HG02973 (cell line): ENCODE results near the gene JCAD.
"Not testable (repeated sequence)": the region's sequence is repeated elsewhere in the genome, so short reads cannot be mapped to it uniquely, and the experiment has no call there.

Experiments
- ATAC-seq: cut with Tn5 transposase; IDR thresholded peaks from one replicate; pipeline ENCODE4 v1.9.1; 2021; ENCODE audit warnings: moderate library complexity; ENCODE audit not compliant: unreplicated experiment

Gene JCAD

DNA sequence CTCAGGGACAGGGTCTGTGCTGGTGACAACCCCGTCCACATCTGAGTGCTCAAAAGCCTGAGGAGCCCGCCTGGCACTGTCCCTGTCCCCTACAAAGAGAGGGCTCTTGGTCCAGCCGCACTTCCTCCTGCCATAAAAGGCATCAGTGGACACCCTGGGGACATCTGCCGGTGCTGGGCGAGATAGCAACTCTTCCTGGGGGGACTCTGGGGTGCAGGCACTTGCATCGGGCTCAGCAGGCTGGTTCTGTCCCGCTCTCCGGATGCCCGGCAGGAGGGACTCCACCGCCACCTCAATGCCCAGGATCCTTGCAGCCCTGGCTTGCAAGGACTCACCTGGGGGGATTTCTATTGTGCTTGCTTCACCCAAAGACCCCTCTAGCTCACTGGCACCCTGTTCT is 32.8 kb downstream of the JCAD start:
- no peak for ATAC-seq

DNA sequence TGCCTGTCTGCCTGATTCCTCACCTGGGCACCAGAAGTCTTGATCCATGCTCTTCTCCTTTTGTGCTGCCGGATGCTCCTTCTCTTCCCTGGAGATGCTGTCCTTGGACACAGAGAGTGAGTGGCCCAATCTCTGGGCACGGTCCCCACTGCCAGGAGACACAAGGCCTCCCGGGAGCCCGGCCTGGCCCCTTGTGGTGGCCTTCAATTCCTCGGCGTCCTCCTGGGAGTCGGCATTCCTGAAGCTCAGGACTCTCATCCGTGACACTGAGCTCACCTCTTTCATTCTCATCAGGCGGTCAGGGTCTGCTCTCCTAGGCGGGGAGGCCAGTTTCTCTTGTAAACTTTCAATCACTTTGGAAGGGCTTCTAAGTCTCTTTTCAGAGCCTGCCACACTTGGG is 33.3 kb downstream of the JCAD start:
- no peak for ATAC-seq

DNA sequence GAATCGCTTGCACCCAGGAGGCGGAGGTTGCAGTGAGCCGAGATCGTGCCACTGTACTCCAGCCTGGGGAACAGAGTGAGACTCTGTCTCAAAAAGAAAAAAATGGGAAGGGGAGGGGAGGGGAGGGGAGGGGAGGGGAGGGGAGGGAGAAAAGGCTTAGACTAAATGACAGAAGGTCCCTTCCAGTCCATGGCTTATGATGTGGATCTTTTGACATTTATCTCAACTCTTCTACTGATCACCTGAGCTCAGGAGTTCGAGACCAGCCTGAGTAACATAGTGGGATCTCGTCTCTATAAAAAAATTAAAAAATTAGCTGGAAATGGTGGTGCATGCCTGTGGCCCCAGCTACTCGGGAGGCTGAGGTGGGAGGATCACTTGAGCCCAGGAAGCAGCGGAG is 34.0 kb downstream of the JCAD start:
- ATAC-seq, result not testable (repeated sequence)

DNA sequence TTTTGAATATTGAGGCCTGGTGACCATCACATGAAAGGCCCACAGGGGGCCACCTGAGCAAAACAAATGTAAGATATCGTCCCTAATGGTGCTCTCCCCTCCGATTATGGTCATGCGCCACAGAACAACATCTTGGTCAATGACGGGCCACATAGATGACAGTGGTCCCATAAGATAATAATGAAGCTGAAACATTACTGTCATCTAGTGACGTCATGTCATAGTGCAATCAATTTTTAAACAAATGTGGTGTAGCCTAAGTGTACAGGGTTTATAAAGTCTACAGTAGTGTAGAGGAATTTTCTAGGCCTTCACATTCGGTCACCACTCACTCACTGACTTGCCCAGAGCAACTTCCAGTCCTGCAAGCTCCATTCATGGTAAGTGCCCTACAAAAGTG is 36.8 kb downstream of the JCAD start:
- ATAC-seq, result no peak

DNA sequence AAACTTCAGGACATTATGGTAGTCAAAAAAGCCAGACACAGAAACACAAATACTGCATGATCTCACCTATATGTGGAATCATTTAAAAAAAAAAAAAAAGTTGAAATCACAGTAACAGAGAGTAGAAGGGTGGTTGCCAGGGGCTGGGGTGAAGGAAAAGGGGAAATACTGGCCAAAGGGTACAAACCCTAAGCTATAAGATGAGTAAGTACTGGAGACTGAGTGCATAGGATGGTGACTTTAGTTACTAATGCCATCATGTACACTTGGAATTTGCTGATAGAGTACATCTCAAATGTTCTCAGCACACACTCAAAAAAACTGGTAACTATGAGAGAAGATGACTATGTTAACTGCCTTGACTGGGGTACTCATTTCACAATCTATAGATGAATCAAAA is 39.9 kb downstream of the JCAD start:
- ATAC-seq, result no peak

DNA sequence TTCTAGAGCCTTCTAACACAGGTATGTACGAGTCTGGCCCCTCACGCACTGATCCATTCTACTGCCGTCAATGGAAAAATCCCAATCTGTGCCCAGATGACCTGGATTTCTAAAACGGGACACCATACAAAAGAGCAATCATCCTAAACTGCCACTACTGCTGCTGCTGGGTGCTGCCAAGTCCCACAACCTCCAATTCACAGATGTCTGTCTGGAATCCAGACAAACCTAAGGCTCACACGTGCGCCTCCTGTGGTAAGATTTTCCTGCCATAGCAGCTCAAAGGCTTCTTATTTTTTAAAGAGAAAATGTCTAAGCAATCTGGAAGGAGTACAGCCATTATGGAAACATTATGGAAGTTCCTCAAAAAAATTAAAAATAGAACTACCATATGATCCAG is 40.9 kb downstream of the JCAD start:
- ATAC-seq, result no peak

DNA sequence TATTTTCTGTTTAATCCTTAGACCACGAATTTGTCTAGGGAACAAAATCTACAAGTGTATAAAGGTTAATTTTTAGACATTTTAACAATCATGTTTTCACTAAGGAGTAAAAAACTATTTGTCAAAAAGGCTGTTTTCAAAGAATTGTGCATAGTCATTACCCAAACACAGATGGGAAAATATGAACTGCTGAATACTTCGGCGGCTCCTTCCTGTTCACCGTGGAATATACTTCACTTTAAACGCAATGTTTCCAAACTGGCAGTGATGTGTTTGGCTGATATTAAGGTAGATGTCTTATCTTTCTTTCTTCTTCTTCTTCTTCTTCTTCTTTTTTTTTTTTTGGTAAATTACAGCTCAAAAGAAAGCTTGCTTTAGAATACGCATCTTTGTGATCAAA is 41.4 kb downstream of the JCAD start:
- ATAC-seq, result no peak

DNA sequence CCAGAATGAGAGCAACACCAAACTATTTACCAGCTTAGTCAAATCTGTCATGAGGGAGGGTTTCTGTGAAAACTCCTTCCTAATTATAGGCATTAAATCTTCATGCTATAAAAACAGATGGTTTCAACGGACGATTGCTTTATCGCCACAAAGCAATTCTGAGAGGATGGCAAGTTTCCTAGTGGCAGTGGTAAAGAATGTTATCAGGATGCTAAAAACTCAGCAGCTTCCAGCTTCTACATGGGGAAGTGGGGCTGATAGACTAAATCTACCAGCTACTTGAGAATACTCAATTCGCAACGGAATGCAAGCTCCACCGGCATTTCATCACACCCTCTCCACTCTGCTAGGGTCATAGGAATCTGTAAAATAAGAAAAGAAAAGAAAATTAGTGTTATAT is 41.8 kb downstream of the JCAD start:
- ATAC-seq, result no peak

DNA sequence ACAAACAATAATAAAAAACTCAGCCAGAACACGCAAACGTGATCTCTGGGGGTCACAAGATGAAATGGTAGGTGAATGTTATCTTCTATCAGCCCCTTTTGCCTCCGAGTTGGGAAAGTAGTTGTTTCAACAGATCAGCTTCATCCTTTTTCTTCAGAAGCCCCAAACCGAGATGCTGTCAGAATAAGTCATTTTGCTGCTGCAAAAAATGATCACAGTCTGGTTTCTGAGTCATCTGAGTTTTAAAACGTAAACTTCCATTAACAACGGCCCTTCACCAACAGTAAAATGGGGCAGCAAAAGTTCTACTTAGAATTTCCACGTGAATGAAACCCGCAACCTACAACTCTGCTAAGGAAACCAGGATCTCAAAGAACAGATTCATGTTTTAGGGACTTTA is 44.9 kb downstream of the JCAD start:
- no peak for ATAC-seq

DNA sequence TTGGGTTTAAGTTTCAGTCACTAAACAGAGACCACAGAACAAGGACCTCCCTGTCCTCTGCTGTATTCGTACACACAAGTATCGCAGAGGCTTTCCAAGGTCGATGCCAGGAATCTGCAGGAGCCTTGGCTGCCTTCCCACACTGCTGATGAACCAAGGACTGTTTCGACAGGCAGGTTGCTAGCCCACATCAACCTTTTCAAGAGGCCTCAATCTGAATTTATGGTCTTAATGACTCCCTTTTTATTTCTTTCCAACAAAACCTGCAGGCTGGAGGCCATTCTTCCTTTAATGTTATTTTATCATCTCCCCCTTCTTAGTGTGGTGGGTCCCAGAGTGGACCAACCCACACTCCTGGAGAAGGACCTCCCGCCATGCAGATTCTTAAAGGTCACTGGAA is 45.6 kb downstream of the JCAD start:
- ATAC-seq, result no peak

DNA sequence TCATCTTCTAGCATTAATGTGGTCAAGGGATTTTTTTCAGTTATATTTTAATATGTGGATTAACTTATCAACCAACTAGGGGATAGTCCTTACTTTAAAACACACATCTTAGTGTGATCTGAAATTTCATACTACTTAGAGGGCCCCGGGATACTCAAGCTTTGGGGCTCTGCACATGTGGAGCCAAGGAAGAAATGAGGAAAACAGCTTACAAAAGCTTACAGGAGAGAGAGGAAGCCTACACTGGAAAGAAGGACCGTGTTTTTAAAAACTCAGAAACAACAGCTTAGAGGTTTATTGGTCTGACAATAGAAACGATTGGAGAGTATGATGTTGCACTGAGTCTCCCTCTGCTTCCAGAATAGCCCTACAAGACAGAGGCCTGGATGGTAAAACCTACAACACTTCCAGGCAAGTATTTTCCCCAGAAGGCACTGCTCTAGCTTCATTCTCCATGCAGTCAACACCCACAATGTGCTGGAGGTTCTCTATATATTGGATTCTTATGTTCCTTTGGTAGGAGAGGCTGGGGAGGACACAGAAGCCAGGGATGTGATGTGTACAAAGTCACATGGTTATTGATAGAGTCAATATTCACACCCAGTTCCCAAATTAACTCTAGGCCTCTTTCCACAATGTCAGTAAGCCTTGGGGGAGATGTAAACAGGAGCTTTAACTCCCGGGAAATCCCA is 47.3 kb downstream of the JCAD start:
- ATAC-seq, result no peak

DNA sequence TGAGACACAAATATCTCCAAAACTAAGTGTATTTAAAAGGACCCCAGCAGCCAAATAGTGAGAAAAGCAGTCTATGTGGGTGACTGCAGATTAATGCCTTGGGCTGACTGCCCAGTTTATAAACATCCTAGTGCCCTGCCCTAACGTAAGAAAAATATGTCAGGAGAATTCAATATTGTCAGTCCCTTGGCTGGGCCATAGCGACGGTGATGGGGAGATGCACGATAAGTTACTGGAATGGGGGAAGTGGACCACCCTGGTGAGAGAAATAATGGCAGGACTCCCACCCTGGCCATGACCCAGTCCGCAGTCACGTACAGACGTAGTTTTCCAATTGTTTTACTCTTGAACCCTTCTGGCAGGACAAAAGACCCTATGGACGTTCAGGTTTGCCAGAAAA is 48.0 kb downstream of the JCAD start:
- ATAC-seq, result no peak

DNA sequence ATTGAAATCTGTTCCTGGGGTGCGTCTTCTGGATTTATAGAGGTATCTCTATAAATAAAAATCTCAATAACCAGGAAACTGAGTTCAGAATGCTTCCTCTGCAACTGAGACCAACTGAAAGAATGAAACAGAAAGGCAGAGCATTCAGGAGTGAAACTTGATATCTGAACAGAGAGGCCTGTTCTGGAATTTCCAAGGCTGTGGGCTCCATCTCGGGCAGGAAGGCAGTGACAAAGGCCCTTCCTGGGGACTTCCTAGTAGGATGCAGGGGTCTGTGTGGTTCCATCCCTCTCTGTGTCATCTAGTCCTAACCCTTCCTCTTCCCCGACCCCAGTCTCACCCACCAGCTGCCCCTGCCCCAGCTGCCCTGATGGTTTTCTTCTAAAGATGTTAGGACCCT is 52.0 kb downstream of the JCAD start:
- ATAC-seq, result no peak

DNA sequence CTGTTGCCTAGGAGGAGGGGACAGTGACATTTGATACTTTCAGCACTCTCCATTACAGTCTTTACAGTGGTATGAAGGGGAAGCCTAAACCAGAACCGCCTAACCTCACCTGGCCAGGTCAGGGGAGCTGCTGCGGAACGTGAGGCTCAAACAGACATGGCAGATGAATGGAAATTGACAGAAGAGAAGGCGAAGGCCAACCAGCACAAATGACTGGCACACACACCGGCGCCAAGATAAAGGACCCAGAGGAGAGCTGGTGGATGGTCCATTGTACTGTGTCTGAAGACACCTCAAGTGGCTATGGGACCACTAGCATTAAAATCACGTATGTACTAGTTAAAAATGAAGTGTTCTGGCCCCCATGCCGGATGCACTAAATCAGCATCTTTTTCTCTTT is 53.0 kb downstream of the JCAD start:
- ATAC-seq, result no peak

DNA sequence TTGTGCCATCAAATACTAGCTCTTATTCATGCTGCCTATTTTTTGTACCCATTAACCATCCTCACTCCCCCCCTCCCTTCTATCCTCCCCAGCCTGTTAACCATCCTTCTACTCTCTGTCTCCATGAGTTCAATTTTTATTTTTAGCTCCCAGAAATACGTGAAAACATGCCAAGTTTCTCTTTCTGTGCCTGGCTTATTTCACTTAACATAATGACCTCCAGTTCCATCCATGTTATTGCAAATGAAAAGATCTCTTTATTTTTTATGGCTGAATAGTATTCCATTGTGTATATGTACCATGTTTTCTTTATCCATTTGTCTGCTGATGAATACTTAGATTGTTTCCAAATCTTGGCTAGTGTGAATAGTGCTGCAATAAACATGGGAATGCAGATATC is 54.3 kb downstream of the JCAD start:
- ATAC-seq, result not testable (repeated sequence)

DNA sequence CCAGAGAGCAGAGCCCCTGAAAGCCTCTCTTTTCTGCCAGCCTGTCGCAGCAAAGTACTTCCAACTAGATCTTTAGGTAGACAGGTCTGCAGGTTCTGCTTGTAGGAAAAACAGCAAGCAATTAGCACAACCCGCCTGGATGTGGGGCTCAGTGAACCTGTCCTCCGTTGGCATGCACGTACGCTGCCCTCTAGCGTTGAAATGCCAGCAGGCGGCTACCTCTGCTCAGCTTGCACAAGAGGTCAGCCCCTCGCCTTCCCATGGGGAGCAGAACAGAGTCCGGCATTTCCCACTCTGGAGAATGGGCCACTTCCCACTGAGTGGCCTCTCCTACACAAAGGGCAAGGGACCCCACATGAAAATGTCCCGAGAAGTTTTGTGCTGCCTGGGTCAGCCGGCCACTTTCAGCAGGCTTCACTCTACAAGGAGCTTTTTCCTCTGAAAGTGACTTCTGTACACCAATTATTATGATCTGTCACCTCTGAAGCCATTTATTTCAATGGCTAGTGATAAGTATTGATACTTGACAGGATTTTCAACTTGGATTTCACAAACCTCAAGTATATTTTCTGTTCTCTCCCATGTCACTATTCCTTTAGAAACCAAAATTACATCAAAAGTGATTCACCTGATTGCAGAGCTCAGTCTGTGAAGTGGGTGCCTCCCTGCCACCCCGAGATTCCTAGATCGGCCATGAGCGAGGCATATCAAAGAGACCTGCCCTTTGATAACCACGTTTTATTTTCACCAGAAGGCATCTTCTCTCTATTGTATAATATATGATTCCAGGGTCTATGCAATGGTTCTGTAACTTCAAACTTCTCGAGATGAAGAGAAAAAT is 56.7 kb downstream of the JCAD start:
- no peak for ATAC-seq

DNA sequence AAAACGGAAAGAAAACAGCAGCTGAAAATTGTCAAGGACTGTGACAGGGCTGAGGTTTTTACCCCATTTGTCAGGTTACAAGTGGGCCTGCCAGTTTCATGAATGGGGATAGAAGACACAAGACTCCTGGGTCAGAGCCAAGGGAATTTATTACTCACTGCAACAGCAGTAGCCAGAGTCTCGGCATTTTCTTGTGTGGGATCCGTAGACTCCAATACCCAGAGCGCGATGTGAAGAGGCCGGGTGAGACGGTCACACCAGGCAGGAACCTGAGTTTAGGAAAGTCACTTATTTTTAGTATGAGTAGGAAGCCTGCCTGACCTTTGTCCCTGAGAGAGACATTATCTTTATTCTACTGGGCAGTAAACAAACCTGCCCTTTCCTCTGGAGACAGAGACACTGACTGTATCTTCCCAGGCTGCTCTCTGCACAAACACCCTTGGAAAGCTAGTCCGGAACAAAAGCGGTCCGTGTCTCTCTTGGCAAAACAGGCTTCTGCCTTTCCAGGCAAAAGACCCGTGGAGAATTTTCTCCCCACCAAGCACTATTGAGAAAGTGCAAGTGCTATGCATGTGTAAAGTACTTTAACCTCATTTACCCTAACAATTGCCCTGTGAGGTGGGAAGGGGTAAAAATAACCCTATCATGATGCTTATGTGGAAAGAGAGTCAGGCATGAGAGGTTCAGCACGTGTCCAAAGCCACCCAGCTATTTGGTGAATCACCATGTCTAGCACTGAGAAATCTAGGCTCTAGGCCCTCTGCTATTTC is 58.4 kb downstream of the JCAD start:
- ATAC-seq, result no peak

DNA sequence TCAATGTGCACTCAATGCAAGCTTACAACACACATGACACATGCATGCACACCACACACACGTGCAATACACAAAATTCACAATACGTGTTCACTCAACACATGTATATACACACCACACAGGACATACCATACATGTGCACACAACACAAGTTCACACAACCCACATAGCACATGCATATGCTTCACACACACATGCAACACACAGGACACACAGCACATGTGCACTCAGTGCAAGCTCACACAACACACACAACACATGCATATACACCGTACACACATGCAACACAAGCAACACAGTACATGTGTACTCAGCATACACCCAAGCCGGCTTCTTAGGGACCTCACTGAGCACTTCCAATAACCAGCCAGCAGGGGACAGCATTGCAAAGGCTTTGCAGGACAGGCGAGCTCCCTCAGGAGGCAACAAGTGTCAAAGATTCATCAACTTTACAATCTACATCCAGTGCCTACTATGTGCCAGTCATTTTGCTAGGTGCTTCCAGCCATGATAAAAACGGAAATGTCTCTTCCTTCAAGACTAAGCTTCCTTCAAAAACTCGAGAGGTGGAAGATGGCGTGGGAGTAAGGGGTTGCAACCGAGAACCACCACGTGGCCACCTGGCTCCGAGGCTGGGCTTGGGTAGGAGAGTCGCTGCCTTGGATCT is 61.1 kb downstream of the JCAD start:
- ATAC-seq, result peak; percentile 70

DNA sequence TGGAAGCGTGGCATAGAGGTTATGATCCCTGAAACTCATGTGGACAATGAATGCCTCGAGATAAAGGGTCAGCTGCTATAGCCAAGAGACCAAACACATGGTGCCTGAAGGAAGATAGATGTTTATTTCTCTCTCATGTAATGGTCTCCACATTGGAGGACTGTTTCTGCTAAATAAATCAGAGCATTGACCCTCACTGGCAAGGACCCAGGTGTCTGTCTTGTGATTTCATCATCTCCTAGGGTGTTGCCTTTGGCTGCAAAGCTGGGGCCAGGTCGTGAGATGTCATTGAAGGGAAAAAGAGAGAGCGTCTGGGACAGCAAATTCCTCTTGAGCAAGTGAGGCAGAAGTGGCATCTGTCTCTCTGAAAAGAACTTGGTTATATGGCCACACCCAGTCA is 64.6 kb downstream of the JCAD start:
- ATAC-seq, result no peak

DNA sequence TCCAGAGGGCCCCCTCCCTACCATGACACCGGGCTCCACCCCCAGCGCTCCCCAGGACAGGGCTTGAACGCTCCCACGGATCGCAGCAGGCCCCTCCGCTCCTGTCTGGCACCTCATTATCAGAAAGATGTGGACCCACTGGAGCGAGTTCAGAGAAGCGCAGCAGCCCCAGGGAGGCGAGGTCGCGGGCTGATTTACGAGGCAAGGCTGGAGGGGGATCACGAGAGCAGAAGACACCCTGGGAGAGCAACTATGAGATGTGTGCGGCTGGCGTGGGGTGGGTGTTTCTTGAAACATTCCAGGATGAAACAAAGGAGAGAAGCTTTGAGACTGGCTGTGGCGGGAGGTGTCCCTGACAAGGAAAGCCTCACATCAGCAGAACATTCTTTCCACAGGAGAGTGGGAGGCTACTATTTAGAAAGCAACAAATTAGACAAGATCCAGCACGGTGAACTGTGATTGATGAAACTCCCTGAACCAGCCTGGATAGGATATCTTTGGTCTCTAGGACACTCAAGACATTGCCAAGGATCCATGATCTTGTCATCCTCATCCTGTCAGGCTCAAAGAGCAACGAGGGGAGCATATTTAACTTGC is 66.0 kb downstream of the JCAD start:
- no peak for ATAC-seq

DNA sequence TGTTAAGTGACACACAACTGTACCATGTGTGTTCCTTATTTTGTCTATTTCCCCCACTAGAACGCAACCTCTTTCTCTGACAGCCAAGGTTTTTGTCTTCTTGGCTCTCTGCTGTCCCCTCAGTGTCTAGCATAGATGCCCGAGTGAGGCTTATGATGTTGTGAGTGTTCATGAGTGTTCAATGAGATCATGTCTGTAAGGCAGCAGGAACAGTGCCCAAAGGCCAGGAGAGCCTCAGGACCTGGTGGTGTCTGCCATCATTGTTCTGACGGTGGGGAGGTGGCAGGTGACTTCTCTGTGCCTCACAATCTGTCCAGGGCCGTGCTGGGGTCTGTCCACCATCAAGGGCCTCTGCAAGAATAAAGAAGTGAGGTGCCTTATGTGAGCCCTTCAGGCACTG is 66.5 kb downstream of the JCAD start:
- no peak for ATAC-seq
